Right cardiac atrium (tissue), 5 donors: ENCODE measurements around the gene GNGT2. TPM values are rescaled to one million over a fixed set of nuclear protein-coding genes. Genes with fewer than 3 reads are reported as not detected.

ENCODE experiments used
- ATAC-seq, 2 donors: fragments of 200-7000 bp; cut with Tn5 transposase; one replicate each; pipeline versions ENCODE4 v1.8.0 to v1.9.1; 2020; ENCODE audit warnings: moderate library complexity in 2 of 2, mild to moderate bottlenecking in 1 of 2
- DNase-seq, 3 donors: peaks; one replicate each; pipeline ENCODE4 v3.0.0-alpha.2; 2020
- H3K27ac ChIP-seq: one replicate; pipeline ENCODE4 v1.5.1; 2013; ENCODE audit warnings: mild to moderate bottlenecking, low read length, control low read depth, moderate library complexity
- H3K27me3 ChIP-seq: one replicate; pipeline ENCODE4 v1.6.1; 2013; ENCODE audit not compliant: control insufficient read depth, insufficient read depth
- H3K4me1 ChIP-seq: one replicate; pipeline ENCODE4 v1.6.1; 2013; ENCODE audit warnings: low read length; ENCODE audit not compliant: control insufficient read depth, insufficient read depth
- H3K4me3 ChIP-seq: one replicate; pipeline ENCODE4 v1.5.1; 2013; ENCODE audit warnings: low read length, control low read depth
- H3K9me3 ChIP-seq: one replicate; pipeline ENCODE4 v1.6.1; 2013; ENCODE audit warnings: low read length; ENCODE audit not compliant: control insufficient read depth
- WGBS: extraction: QIAGEN DNeasy Blood & Tissue Kit; methylation state at CpG from one replicate; pipeline ENCODE4 v1.1.7; 2013; 5-methylcytosine and 5-hydroxymethylcytosine counted together
- intact Hi-C, 4 donors: fragments of 100-400 bp; cut with DNase I; formaldehyde crosslinking; loops; one replicate each; pipeline versions ENCODE4 v1.11.0 to v1.14.0; 2022 to 2023
- polyA plus RNA-seq: library from polyadenylated mRNA; stranded (reverse); fragments of 200-250 nt; gene quantifications from one replicate; pipeline ENCODE4 v1.2.3, GENCODE V29; 2013
- total RNA-seq, 4 donors: library from RNA; stranded (reverse); fragmentation: NEBNext Ultra II Directional; extraction: Animal tissue kit (Norgen Biotek cat#: 25700); gene quantifications; one replicate each; pipeline ENCODE4 v1.2.1, GENCODE V29; 2021
- donor health status: healthy with polysubstance abuse.
- donor health status: DM: no; HTN: yes; CAD: no.
- donor health status: DM: no; HTN: no; CAD: no.
- donor health status: DM: no; HTN: yes; CAD: no; lungs with severe emphysema.
- donor health status: DM: yes; HTN: yes; CAD: no.

GNGT2 gene
- total and polyA plus RNA-seq, 5 donors: 1.6 to 2.7 (median 1.9) TPM

GRCh38 chr17:49242813-49243212 is 32.4 kb upstream of the GNGT2 start:
- H3K4me1 ChIP-seq: no peaks in the 10 kb centered on the region
- H3K27me3 ChIP-seq: no peaks in the 10 kb centered on the region
- no peak overlapping the region for H3K4me3 ChIP-seq
- 94% methylated on average over 5 of the region's 5 CpGs for WGBS
- intact Hi-C loops: no loop called here
- no peak overlapping the region for H3K27ac ChIP-seq
- DNase-seq (no peak), ATAC-seq (no peak)
- H3K9me3 ChIP-seq: no peaks in the 10 kb centered on the region

DNA sequence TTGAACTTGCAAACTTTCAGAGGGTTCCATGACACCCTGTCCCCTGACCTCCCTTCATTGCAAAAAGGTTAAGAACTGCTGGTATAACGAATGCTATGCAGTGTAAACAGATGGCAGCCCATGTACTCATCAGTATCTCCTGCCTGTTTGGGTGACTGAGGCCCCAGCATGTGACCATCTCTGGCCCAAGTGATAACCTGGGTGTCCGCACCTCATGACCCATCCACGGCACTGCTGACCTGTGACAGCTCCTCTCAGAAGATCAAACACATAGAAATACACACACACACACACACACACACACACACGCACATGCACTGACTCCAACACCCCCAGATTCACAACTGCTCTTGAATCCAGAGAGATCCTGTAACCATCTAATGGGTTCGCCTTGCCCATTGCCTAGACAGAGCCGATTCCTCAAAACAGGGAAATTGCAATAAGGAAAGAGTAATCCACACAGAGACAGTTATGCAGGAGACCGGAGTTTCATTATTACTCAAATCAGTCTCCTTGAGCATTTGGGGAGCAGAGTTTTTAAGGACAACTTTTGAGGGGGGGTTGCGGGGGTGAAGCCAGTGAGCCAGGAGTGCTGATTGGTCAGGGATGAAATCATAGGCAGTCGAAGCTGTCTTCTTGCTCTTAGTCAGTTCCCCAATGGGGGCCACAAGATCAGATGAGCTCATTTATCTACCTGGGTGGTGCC is 31.5 kb upstream of the GNGT2 start:
- Histone ChIP-seq H3K27ac (no peak overlapping the region), H3K9me3 (no peaks in the 10 kb centered on the region), H3K27me3 (no peaks in the 10 kb centered on the region), H3K4me1 (no peaks in the 10 kb centered on the region), H3K4me3 (no peak overlapping the region)
- WGBS: 74% methylated on average over 9 of the region's 9 CpGs
- intact Hi-C loops: no loop called here
- no peak for DNase-seq
- no peak for ATAC-seq

GRCh38 chr17:49241040-49241439 is 30.7 kb upstream of the GNGT2 start:
- Histone ChIP-seq H3K4me3 (no peak overlapping the region), H3K27ac (no peak overlapping the region), H3K4me1 (no peaks in the 10 kb centered on the region), H3K27me3 (no peaks in the 10 kb centered on the region), H3K9me3 (no peaks in the 10 kb centered on the region)
- no peak for ATAC-seq
- intact Hi-C loops: no loop called here
- no peak for DNase-seq
- WGBS: 86% methylated on average over 8 of the region's 8 CpGs

DNA sequence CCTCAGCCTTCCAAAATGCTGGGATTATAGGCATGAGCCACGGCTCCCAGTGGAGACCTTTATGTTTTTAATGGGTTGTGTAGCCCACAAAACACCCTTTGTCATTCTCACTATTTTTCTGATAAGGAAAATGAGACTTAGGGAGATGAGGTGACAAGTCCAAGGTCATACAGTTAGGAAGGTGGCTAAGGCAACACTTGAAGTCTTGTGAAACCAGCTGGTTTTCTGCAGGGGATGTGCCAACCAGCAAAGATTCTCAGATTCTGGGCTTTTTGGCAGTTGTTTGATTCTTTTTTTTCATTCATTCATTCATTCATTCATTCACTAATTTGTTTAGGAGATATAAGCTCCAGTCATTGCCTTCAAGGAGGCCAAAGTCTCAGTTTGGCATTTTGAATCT is 30.2 kb upstream of the GNGT2 start:
- ATAC-seq (no peak), DNase-seq (no peak)
- H3K4me1 ChIP-seq: no peaks in the 10 kb centered on the region
- intact Hi-C loops: no loop called here
- no peak overlapping the region for H3K4me3 ChIP-seq
- no peak overlapping the region for H3K27ac ChIP-seq
- 77% methylated on average over 1 of the region's 1 CpG for WGBS
- H3K9me3 ChIP-seq: no peaks in the 10 kb centered on the region
- no peaks in the 10 kb centered on the region for H3K27me3 ChIP-seq

GRCh38 chr17:49239963-49240362 is 29.6 kb upstream of the GNGT2 start:
- 97% methylated on average over 1 of the region's 1 CpG for WGBS
- Histone ChIP-seq H3K9me3 (no peaks in the 10 kb centered on the region), H3K4me3 (no peak overlapping the region), H3K4me1 (no peaks in the 10 kb centered on the region), H3K27me3 (no peaks in the 10 kb centered on the region), H3K27ac (no peak overlapping the region)
- ATAC-seq: no peak
- intact Hi-C loops: no loop called here
- no peak for DNase-seq

GRCh38 chr17:49235896-49236295 is 25.5 kb upstream of the GNGT2 start:
- H3K4me1 ChIP-seq: no peaks in the 10 kb centered on the region
- intact Hi-C loops: no loop called here
- ATAC-seq (no peak), DNase-seq (no peak)
- no peak overlapping the region for H3K4me3 ChIP-seq
- H3K9me3 ChIP-seq: no peaks in the 10 kb centered on the region
- no peaks in the 10 kb centered on the region for H3K27me3 ChIP-seq
- H3K27ac ChIP-seq: no peak overlapping the region
- 72% methylated on average over 4 of the region's 4 CpGs for WGBS

DNA sequence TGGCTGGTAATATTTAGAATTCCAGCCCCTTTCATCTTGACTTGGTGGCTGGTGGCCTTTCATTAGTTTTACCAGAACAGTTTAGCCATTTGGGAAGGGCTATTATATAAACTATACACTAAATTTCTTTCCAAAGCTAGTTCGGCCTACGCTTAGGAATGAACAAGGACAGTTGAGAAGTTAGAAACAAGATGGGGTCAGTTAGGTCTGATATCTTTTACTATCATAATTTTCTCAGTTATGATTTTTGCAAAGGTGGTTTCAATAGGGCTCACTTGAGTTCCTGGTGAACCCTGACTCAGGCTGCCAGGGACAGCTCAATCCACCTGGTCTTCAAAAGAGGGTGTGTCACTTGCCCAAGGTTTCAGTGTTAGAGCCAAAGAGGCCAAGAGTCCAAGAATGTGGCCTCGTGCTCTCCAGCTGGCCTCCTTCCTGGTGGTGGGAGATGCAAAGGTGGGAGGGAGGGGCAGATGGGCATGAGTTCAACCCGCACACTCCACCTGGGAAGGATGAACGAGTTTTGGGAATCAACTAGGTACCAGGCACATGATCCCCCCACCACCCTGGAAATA is 24.2 kb upstream of the GNGT2 start:
- 84% methylated on average over 5 of the region's 5 CpGs for WGBS
- no peaks in the 10 kb centered on the region for H3K9me3 ChIP-seq
- DNase-seq (no peak), ATAC-seq (no peak)
- H3K4me1 ChIP-seq: no peaks in the 10 kb centered on the region
- intact Hi-C loops: no loop called here
- no peaks in the 10 kb centered on the region for H3K27me3 ChIP-seq
- no peak overlapping the region for H3K27ac ChIP-seq
- no peak overlapping the region for H3K4me3 ChIP-seq

DNA sequence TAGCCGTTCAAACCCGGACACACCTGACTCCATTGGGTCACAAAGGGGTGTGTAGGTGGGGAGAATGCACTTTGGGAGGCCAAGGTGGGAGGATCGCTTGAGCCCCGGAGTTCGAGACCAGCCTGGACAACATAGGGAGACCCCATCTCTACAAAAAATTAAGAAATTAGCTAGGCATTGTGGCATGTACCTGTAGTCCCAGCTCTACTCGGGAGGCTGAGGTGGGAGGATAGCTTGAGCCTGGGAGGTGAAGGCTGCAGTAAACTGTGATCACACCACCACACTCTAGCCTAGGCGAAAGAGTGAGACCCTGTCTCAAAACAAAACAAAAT is 21.2 kb upstream of the GNGT2 start:
- Histone ChIP-seq H3K27me3 (no peaks in the 10 kb centered on the region), H3K4me3 (no peak overlapping the region), H3K9me3 (no peaks in the 10 kb centered on the region), H3K27ac (no peak overlapping the region), H3K4me1 (no peaks in the 10 kb centered on the region)
- intact Hi-C loops: no loop called here
- 62% methylated on average over 7 of the region's 7 CpGs for WGBS
- ATAC-seq (no peak), DNase-seq (no peak)

- WGBS: 4% methylated on average over 58 of the region's 58 CpGs
- peak within 1 kb of the TSS; percentile 63 for H3K4me3 ChIP-seq
- no peaks in the 10 kb centered on the region for H3K4me1 ChIP-seq
- H3K27me3 ChIP-seq: no peaks in the 10 kb centered on the region
- no peak within 1 kb of the TSS for H3K27ac ChIP-seq
- DNase-seq: peak; percentile 89 to 95 (median 94)
- intact Hi-C loops: no loop called here
- ATAC-seq: peak; percentile 94 to 96
- no peaks in the 10 kb centered on the region for H3K9me3 ChIP-seq
Measured at GRCh38 chr17:49230636-49231562, 20.5 kb upstream of the GNGT2 start, which contains the start of gene PHOSPHO1. Gene PHOSPHO1 (minus strand): TSS chr17:49230787. CDS start chr17:49226691, 4,096 bp downstream.

- H3K27ac ChIP-seq: no peak overlapping the region
- no peaks in the 10 kb centered on the region for H3K4me1 ChIP-seq
- no peaks in the 10 kb centered on the region for H3K27me3 ChIP-seq
- ATAC-seq: peak; percentile 9 to 12
- 7% methylated on average over 36 of the region's 36 CpGs for WGBS
- DNase-seq: peak in 2 of 3 donors; percentile 60 to 64
- H3K4me3 ChIP-seq: peak overlapping the region; percentile 63
- intact Hi-C loops: loop anchor here in 2 of 4 donors (5.0 to 10.0 kb wide), 3 partner anchors 38 to 65 kb away; no protein-coding TSS in a partner anchor
- H3K9me3 ChIP-seq: no peaks in the 10 kb centered on the region
Measured at GRCh38 chr17:49229805-49230600, 19.6 kb upstream of the GNGT2 start.
